ENCODE data around the gene DMTF1. TPM values are rescaled to one million over a fixed set of nuclear protein-coding genes. Genes with fewer than 3 reads are reported as not detected.

Gene DMTF1
- total RNA-seq, 2 donors from 2014 or later, result 25.7 to 26.9 TPM

DNA sequence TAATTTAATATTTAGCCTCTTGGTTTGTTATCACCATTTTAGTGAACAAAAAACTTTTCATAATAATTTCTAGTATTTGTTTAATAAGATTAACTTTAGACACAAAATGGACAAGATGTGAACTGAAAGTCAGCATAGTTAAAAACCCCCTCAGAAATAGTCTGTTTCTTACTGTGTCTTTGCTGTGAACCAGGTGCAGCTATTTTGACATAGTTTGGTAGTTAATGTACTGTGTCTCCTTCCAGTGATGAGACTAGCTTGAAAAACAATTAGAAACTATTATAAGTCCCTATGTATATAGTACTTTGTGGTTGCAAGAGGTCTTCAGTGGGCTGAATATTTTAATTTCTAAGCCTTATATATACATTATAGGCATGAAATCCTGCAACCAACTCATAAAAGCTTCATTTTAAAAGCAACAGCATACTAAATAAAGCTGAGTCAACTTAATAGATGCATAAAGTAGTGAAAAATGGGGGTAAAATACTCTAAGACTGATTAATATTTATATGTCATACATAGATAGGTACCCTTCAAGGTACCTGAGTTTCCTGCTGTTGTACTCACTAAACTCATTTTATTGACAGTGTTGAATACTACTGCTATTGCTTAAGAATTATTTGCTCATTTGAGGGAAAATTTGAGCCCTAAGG is 19.2 kb downstream of the DMTF1 start:
- peaks cover 98% of the 10 kb centered on the region for H3K36me3 ChIP-seq
- H3K9me3 ChIP-seq, result no peaks in the 10 kb centered on the region
- TF ChIP-seq CTCF (IDR thresholded peaks at IDR 0.05), result no peak
- no peak for DNase-seq (ENCODE audit: low spot score)
- H3K27me3 ChIP-seq, result no peaks in the 10 kb centered on the region
- no peaks in the 10 kb centered on the region for H3K4me1 ChIP-seq
- H3K27ac ChIP-seq, result no peak overlapping the region
- H3K4me3 ChIP-seq, result no peak overlapping the region

GRCh38 chr7:87173471-87173870 is 21.2 kb downstream of the DMTF1 start:
- no peak overlapping the region for H3K27ac ChIP-seq
- H3K36me3 ChIP-seq, result peaks cover 78% of the 10 kb centered on the region
- no peak for DNase-seq (ENCODE audit: low spot score)
- H3K4me3 ChIP-seq, result no peak overlapping the region
- no peak for TF ChIP-seq CTCF (IDR thresholded peaks at IDR 0.05)
- no peaks in the 10 kb centered on the region for H3K9me3 ChIP-seq
- no peaks in the 10 kb centered on the region for H3K27me3 ChIP-seq
- H3K4me1 ChIP-seq, result no peaks in the 10 kb centered on the region

- no peaks in the 10 kb centered on the region for H3K4me1 ChIP-seq
- no peak for DNase-seq (ENCODE audit: low spot score)
- no peak for TF ChIP-seq CTCF (IDR thresholded peaks at IDR 0.05)
- no peak overlapping the region for H3K4me3 ChIP-seq
- no peak overlapping the region for H3K27ac ChIP-seq
- H3K27me3 ChIP-seq, result no peaks in the 10 kb centered on the region
- H3K9me3 ChIP-seq, result no peaks in the 10 kb centered on the region
- peaks cover 51% of the 10 kb centered on the region for H3K36me3 ChIP-seq
These were observed 26.1 kb downstream of the DMTF1 start for GRCh38 chr7:87178320-87178719.

DNA sequence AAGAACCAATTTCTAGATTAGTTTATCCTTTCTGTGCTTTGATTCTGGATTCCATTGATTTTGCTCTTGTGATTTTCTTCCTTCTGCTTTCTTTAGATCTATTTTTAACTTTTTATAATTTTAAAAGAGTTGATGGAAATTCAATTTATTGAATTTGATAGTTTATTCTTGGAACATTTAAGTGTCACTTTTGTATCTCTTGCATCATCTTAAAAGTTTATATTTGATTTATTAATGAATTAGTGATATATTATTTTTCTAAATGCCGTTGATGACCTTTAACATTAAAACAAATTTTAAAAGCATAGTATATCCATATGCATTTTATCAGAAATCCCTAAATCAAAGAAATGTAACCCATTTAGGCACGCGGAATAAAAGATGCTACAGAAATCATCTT is 26.9 kb downstream of the DMTF1 start:
- no peak for TF ChIP-seq CTCF (IDR thresholded peaks at IDR 0.05)
- H3K27ac ChIP-seq, result no peak overlapping the region
- no peaks in the 10 kb centered on the region for H3K4me1 ChIP-seq
- peaks cover 51% of the 10 kb centered on the region for H3K36me3 ChIP-seq
- H3K27me3 ChIP-seq, result no peaks in the 10 kb centered on the region
- H3K9me3 ChIP-seq, result no peaks in the 10 kb centered on the region
- DNase-seq (ENCODE audit: low spot score), result no peak
- no peak overlapping the region for H3K4me3 ChIP-seq

DNA sequence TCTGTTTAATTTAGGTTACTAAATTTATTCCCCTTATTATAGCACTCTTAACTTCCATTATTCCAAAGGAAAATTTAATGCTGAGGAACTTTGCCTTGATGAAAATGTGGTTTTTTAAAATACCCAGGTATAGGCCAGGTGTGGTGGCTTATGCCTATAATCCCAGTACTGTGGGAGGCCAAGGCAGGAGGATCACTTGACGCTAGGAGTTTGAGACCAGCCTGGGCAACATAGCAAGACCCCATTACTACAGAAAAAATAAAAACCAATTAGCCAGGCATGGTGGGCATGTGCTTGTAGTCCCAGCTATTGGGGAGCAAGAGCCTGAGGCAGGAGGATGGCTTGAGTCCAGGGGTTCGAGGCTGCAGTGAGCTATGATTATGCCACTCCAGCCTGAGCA is 34.9 kb downstream of the DMTF1 start:
- Histone ChIP-seq H3K27me3 (no peaks in the 10 kb centered on the region), H3K9me3 (no peaks in the 10 kb centered on the region), H3K4me1 (no peaks in the 10 kb centered on the region), H3K4me3 (no peak overlapping the region), H3K36me3 (peaks cover 95% of the 10 kb centered on the region), H3K27ac (no peak overlapping the region)
- no peak for DNase-seq (ENCODE audit: low spot score)
- no peak for TF ChIP-seq CTCF (IDR thresholded peaks at IDR 0.05)

DNA sequence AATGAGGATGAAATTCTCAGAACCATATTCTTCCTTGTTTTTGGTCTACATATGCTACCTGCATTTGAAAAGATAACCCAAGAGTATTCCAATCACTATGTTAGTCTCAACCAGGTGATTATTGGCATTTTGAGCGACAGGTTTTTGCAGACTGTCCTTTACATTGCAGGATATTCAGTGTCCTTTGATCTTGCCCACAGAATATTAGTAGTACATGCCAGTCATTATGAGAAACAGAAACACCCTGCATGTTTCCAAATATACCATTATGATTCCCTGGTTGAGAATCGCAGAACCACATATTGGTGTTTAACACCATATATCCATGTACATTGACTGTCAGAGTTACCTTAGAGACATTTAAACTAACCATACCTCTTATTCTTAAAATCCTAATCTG is 36.7 kb downstream of the DMTF1 start:
- Histone ChIP-seq H3K9me3 (no peaks in the 10 kb centered on the region), H3K36me3 (peaks cover 95% of the 10 kb centered on the region), H3K4me1 (no peaks in the 10 kb centered on the region), H3K4me3 (no peak overlapping the region), H3K27me3 (no peaks in the 10 kb centered on the region), H3K27ac (no peak overlapping the region)
- TF ChIP-seq CTCF (IDR thresholded peaks at IDR 0.05), result no peak
- no peak for DNase-seq (ENCODE audit: low spot score)

Measured in right atrium auricular region (tissue), 2 donors.